C4-2B (cell line): Measurements from ENCODE around the gene MICAL3.

Source experiments
- ZFX ChIP-seq: fragments of 450-650 bp; IDR thresholded peaks from 2 replicates; pipeline ENCODE4 v1.6.1; 2017
- TF ChIP-seq, protein P1 (sequence below): fragments of 450-650 bp; conservative IDR thresholded peaks from 2 replicates; pipeline ENCODE4 v1.5.1; 2017; ENCODE audit warnings: mild to moderate bottlenecking

- TF ChIP-seq, protein P1, sequence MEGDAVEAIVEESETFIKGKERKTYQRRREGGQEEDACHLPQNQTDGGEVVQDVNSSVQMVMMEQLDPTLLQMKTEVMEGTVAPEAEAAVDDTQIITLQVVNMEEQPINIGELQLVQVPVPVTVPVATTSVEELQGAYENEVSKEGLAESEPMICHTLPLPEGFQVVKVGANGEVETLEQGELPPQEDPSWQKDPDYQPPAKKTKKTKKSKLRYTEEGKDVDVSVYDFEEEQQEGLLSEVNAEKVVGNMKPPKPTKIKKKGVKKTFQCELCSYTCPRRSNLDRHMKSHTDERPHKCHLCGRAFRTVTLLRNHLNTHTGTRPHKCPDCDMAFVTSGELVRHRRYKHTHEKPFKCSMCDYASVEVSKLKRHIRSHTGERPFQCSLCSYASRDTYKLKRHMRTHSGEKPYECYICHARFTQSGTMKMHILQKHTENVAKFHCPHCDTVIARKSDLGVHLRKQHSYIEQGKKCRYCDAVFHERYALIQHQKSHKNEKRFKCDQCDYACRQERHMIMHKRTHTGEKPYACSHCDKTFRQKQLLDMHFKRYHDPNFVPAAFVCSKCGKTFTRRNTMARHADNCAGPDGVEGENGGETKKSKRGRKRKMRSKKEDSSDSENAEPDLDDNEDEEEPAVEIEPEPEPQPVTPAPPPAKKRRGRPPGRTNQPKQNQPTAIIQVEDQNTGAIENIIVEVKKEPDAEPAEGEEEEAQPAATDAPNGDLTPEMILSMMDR: no peak
- TF ChIP-seq ZFX: no peak
Observed at GRCh38 chr22:17866621-17867020, 157.7 kb downstream of the MICAL3 start.
